HEK293T (cell line): ENCODE measurements around the gene SLC25A48.

Experiments used
- ELF4 ChIP-seq: fragments of 450-650 bp; IDR thresholded peaks from 2 replicates; pipeline ENCODE4 v1.6.1; 2017; ENCODE audit warnings: antibody characterized with exemption
- FOXK2 ChIP-seq: fragments of 450-650 bp; IDR thresholded peaks from 2 replicates; pipeline ENCODE4 v1.6.1; 2016; ENCODE audit warnings: mild to moderate bottlenecking
- HDGF ChIP-seq: fragments of 450-650 bp; IDR thresholded peaks from 2 replicates; pipeline ENCODE4 v1.6.1; 2017; ENCODE audit warnings: antibody characterized with exemption, borderline replicate concordance
- TF ChIP-seq, protein P1 (sequence below): fragments of 450-650 bp; IDR thresholded peaks from 2 replicates; pipeline ENCODE4 v1.6.1; 2016

DNA sequence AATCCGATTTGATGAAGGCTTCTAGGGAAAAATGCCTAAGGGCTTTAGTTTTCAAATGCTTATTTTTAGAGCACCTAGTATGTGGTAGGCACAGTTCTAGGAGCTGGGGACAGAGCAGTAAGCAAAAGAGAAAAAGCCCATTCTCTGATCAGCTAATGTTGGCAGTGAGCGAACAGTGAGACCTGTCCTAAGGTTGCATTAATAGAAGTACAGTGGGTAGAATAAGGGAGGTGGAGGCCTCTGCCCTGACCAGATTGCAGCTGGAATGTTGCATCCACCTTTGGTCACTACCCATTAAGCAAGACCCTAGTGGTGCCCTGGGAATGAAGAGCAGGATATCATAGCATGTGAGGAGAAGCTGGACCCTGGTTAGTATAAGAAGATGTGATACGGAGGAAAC, 41.1 kb downstream of the SLC25A48 start:
- no peak for TF ChIP-seq ELF4
- TF ChIP-seq FOXK2: no peak
- TF ChIP-seq, protein P1, sequence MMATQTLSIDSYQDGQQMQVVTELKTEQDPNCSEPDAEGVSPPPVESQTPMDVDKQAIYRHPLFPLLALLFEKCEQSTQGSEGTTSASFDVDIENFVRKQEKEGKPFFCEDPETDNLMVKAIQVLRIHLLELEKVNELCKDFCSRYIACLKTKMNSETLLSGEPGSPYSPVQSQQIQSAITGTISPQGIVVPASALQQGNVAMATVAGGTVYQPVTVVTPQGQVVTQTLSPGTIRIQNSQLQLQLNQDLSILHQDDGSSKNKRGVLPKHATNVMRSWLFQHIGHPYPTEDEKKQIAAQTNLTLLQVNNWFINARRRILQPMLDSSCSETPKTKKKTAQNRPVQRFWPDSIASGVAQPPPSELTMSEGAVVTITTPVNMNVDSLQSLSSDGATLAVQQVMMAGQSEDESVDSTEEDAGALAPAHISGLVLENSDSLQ: no peak
- TF ChIP-seq HDGF: no peak
